Aorta (tissue), 5 donors: ENCODE results near the gene CYP2A13. TPM values are rescaled to one million over a fixed set of nuclear protein-coding genes. Genes with fewer than 3 reads are reported as not detected.
"Not testable (repeated sequence)": the region's sequence is repeated elsewhere in the genome, so short reads cannot be mapped to it uniquely, and the experiment has no call there.

Experiments used
- ATAC-seq: fragments of 200-7000 bp; cut with Tn5 transposase; one replicate; pipeline ENCODE4 v1.9.1; 2022; ENCODE audit warnings: moderate library complexity; ENCODE audit not compliant: low FRiP score
- DNase-seq, 2 donors: peaks; one replicate each; pipeline ENCODE4 v3.0.0-alpha.2; 2020
- H3K27ac ChIP-seq, 2 donors: one replicate each; pipeline ENCODE4 v1.5.1; 2013; ENCODE audit warnings: low read length in 2 of 2, mild to moderate bottlenecking in 2 of 2, moderate library complexity in 2 of 2, control low read depth in 1 of 2, inconsistent platforms in 1 of 2, low read depth in 1 of 2
- H3K27me3 ChIP-seq, 2 donors: one replicate each; pipeline ENCODE4 v1.6.1; 2013; ENCODE audit warnings: control low read depth in 1 of 2, low read length in 1 of 2, mild to moderate bottlenecking in 1 of 2, moderate library complexity in 1 of 2; ENCODE audit not compliant: insufficient read depth in 2 of 2, control insufficient read depth in 1 of 2
- H3K36me3 ChIP-seq, 2 donors: one replicate each; pipeline ENCODE4 v1.6.1; 2013; ENCODE audit warnings: control low read depth in 1 of 2, low read length in 1 of 2, mild to moderate bottlenecking in 1 of 2; ENCODE audit not compliant: insufficient read depth in 2 of 2, control insufficient read depth in 1 of 2
- H3K4me1 ChIP-seq, 2 donors: one replicate each; pipeline ENCODE4 v1.6.1; 2013; ENCODE audit warnings: low read length in 2 of 2, control low read depth in 1 of 2, mild to moderate bottlenecking in 1 of 2, moderate library complexity in 1 of 2; ENCODE audit not compliant: insufficient read depth in 2 of 2, control insufficient read depth in 1 of 2
- H3K4me3 ChIP-seq, 2 donors: one replicate each; pipeline ENCODE4 v1.5.1; 2013; ENCODE audit warnings: low read length in 2 of 2, control low read depth in 1 of 2, mild to moderate bottlenecking in 1 of 2
- H3K9me3 ChIP-seq: one replicate; pipeline ENCODE4 v1.6.1; 2013; ENCODE audit warnings: mild to moderate bottlenecking, low read length; ENCODE audit not compliant: control insufficient read depth
- WGBS, 2 donors: extraction: QIAGEN DNeasy Blood & Tissue Kit; methylation state at CpG; one replicate each; pipeline ENCODE4 v1.1.7; 2013; 5-methylcytosine and 5-hydroxymethylcytosine counted together
- intact Hi-C, 2 donors: fragments of 100-400 bp; cut with DNase I; formaldehyde crosslinking; loops; one replicate each; pipeline versions ENCODE4 v1.14.2 to v1.15.0; 2022
- polyA plus RNA-seq, 2 donors: library from polyadenylated mRNA; stranded (reverse); fragments of 200-250 nt; gene quantifications; one replicate each; pipeline ENCODE4 v1.2.3, GENCODE V29; 2013
- total RNA-seq, 2 donors: library from RNA; stranded (reverse); fragmentation: NEBNext Ultra II Directional; extraction: Animal tissue kit (Norgen Biotek cat#: 25700); gene quantifications; one replicate each; pipeline ENCODE4 v1.2.1, GENCODE V29; 2021
- donor health status: healthy with polysubstance abuse.
- donor health status: Bipolar disorder and iron deficiency.
- donor health status: DM: no; HTN: no; CAD: no.
- donor health status: DM: no; HTN: no; CAD: no.
- donor health status: DM: yes; HTN: yes; CAD: no.

The CYP2A13 gene
- total and polyA plus RNA-seq, 4 donors, result not detected

DNA sequence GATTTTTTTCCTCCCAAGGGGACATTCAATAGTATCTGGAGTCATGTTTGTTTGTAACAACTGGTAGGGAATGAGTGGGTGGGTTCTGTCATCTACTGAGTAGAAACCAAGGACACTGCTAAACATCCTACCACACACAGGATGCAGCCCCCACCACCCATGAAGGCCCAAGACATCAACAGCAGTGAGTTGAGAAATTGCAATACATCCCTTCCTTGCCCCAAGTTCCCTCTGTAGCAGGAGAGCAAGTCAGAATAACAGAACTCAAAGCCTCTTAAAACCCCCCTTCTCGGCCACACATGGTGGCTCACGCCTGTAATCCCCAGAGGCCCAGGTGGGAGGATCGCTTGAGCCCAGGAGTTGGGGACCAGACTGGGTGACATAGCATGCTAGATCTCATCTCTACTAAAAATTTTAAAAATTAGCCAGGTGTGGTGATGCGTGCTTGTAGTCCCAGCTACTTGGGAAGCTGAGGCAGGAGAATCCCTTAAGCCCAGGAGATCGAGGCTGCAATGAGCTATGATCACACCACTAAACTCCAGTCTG, 23.6 kb downstream of the CYP2A13 start:
- 87 to 89% methylated on average over 5 of the region's 5 CpGs for WGBS, 2 donors

DNA sequence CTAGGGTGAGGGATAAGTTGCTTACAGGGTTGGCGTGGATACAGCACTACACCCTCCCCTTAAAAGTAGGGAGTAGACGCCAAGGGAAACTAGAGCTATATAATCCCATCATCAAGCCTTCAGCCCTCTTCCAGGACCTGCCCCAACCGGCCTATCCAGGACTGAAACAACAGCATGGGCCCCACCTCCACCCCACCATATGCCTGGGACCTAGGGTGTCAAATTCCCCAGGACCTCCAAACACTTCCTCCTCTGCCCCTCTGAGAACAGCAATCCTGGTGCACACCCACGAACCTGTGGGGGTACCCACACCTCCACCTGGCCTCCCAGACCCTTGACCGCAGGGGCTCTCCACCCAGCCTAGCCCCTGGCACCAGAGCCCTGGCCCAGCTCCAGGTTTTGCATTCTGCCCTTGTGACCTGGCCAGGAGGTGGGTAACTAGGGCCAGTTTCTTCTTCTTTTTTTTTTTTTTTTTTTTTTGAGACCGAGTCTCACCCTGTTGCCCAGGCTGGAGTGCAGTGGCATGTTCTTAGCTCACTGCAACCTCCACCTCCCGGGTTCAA, 24.6 kb downstream of the CYP2A13 start:
- no peak for ATAC-seq

More for the DNA sequence above, 23.6 kb downstream of the CYP2A13 start:
- intact Hi-C loops, result no loop called here
- peaks cover 0 to 2% of the 10 kb centered on the region in 2 donors for H3K27me3 ChIP-seq
- no peaks in the 10 kb centered on the region for H3K4me1 ChIP-seq
- no peak for DNase-seq
- no peak overlapping the region for H3K4me3 ChIP-seq
- no peak overlapping the region for H3K27ac ChIP-seq
- no peaks in the 10 kb centered on the region for H3K36me3 ChIP-seq
- ATAC-seq, result no peak
- H3K9me3 ChIP-seq, result peaks cover 2% of the 10 kb centered on the region

DNA sequence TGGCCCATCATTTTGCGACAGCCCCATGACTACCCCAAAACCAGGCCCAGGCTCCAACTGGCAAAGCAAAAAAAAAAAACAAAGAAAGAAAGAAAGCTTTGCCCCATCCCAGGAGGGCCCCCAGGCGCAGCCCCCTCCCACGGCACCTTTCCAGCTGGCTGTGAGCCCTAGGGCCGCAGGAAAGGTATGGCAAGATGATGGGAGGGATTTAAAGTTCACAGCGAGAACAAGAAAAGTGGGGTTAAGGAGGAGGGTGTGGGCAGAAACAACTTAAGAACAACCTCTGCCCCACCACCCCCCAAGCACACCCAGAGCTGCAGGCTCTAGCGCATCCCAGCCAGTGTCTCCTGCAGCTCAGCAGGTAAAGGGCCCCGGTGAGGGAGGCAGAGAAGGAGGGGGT, 25.9 kb downstream of the CYP2A13 start, which contains the start of gene CYP2F1:
TSS of gene CYP2F1 (plus strand) at position 301 of the 400 bp plus-strand sequence. CDS start 1,757 bp downstream, outside the sequence.
- H3K9me3 ChIP-seq, result peaks cover 2% of the 10 kb centered on the region
- no peak within 1 kb of the TSS for H3K4me3 ChIP-seq
- ATAC-seq, result no peak
- H3K36me3 ChIP-seq, result no peaks in the 10 kb centered on the region
- no peak for DNase-seq
- 62 to 64% methylated on average over 7 of the region's 7 CpGs for WGBS, 2 donors
- H3K27me3 ChIP-seq, result peaks cover 0 to 2% of the 10 kb centered on the region in 2 donors
- H3K4me1 ChIP-seq, result no peaks in the 10 kb centered on the region
- intact Hi-C loops, result no loop called here
- H3K27ac ChIP-seq, result no peak within 1 kb of the TSS

More for the DNA sequence above, 24.6 kb downstream of the CYP2A13 start:
- 69 to 76% methylated on average over 7 of the region's 7 CpGs for WGBS, 2 donors
- H3K36me3 ChIP-seq, result no peaks in the 10 kb centered on the region
- peaks cover 0 to 2% of the 10 kb centered on the region in 2 donors for H3K27me3 ChIP-seq
- H3K9me3 ChIP-seq, result peaks cover 2% of the 10 kb centered on the region
- DNase-seq, result peak in 1 of 2 donors; percentile 20
- H3K27ac ChIP-seq, result no peak overlapping the region
- H3K4me1 ChIP-seq, result no peaks in the 10 kb centered on the region
- no peak overlapping the region for H3K4me3 ChIP-seq
- intact Hi-C loops, result no loop called here

DNA sequence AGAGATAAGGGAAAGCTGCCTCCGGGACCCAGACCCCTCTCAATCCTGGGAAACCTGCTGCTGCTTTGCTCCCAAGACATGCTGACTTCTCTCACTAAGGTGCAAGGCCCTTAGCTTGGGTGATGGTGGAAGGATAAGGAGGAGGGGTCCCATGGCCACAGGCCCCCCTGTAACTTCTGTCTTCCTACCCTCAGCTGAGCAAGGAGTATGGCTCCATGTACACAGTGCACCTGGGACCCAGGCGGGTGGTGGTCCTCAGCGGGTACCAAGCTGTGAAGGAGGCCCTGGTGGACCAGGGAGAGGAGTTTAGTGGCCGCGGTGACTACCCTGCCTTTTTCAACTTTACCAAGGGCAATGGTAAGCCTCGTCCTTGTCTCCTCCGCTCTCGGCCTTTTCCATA, 28.0 kb downstream of the CYP2A13 start:
- H3K27me3 ChIP-seq, result peaks cover 0 to 2% of the 10 kb centered on the region in 2 donors
- H3K36me3 ChIP-seq, result no peaks in the 10 kb centered on the region
- ATAC-seq (no peak), DNase-seq (no peak)
- H3K27ac ChIP-seq, result no peak overlapping the region
- H3K9me3 ChIP-seq, result peaks cover 2% of the 10 kb centered on the region
- WGBS, 2 donors, result 78 to 84% methylated on average over 8 of the region's 8 CpGs
- no peak overlapping the region for H3K4me3 ChIP-seq
- H3K4me1 ChIP-seq, result no peaks in the 10 kb centered on the region
- intact Hi-C loops, result no loop called here

DNA sequence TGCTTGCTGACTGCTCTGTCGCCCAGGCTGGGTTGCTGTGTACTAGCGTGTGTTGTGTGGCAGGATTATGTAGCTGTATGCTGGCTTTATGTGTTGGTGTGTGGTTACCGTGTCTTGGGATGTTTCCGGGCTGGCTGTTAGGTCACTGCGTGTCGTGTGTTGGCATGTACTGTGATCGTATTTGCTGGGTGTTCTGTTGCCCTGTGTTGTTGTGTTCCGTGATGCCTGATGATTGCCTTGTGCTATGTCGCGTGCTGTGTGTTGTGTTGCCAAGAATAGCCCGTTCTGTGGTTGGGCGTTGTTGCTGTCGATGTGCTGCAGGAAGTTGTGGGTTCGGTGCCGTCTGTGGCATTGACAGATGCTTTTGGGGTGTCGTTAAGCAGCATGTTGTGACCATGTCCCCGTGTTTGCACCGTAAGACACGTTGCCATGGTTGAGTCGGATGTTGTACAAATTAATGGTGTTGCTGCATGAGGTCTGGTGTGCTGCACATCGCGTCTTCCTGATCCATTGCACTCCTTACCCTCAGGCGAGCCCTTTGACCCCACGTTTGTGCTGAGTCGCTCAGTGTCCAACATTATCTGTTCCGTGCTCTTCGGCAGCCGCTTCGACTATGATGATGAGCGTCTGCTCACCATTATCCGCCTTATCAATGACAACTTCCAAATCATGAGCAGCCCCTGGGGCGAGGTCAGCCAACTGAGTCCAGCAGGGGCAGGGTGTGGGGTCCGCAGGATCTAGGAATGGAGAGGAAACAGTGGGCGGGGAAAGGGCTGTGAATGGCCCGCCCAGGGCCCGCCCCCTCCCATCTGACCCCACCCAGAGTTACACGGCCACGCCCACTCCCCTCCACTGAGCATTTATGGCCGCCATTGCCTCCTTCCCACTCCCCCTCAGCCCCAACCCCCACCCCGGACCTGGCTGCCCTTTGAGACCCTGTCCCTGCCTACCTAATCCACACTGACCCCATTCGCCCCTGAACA, 33.0 kb downstream of the CYP2A13 start:
- H3K27ac ChIP-seq, H3K36me3 ChIP-seq, H3K4me3 ChIP-seq, H3K9me3 ChIP-seq, intact Hi-C loops, DNase-seq, H3K27me3 ChIP-seq, H3K4me1 ChIP-seq: not testable (repeated sequence)
- peak; percentile 7 for ATAC-seq
- WGBS, 2 donors, result 83 to 89% methylated on average over 37 to 38 of the region's 41 CpGs

DNA sequence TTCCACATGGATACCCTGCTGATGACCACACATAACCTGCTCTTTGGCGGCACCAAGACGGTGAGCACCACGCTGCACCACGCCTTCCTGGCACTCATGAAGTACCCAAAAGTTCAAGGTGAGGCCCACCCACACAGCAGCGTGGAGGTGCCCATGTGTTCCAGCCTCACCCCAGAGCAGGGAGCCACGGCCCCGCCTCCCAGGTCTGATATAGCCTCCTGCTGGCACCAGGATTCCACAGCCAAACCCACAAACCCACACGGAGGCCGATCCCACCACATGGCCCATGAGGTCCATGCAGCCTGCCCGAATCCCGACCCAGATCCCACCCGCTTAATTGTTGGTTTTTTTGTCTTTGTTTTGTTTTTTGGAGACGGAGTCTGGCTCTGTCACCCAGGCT, 34.6 kb downstream of the CYP2A13 start:
- WGBS, 2 donors, result 92 to 93% methylated on average over 13 of the region's 13 CpGs
- H3K27ac ChIP-seq, ATAC-seq, H3K27me3 ChIP-seq, H3K9me3 ChIP-seq, H3K36me3 ChIP-seq, H3K4me3 ChIP-seq, intact Hi-C loops, H3K4me1 ChIP-seq: not testable (repeated sequence)
- DNase-seq, result peak in 1 of 2 donors; percentile 59

DNA sequence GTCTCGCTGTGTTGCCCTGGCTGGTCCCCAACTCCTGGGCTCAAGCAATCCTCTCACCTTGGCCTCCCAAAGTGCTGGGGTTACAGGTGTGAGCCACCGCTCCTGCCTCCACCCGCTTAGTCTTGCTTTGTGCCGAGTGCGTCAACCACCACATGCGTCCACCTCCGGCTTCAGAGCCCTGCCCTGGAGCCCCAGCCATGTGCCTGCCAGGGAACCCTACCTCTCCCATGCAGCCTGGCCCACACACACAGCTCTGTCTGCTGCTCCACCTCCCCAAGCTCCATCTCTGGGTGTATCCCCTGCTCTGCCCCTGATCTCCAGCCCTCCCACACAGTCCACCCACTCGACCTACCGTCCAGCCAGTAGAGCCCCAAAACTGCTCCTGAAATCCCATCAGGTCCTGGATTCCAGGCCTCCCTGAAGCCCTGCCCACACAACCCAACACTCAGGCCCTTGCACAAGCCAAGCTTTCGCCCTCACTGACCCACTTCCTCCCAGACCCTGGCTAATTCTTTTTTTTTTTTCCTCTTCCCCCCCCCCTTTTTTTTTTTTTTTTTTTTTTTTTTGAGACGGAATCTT, 35.6 kb downstream of the CYP2A13 start:
- Histone ChIP-seq H3K4me3 (no peak overlapping the region), H3K9me3 (no peaks in the 10 kb centered on the region), H3K4me1 (no peaks in the 10 kb centered on the region), H3K27me3 (no peaks in the 10 kb centered on the region), H3K27ac (no peak overlapping the region), H3K36me3 (no peaks in the 10 kb centered on the region)
- 86 to 89% methylated on average over 11 of the region's 11 CpGs for WGBS, 2 donors
- no peak for ATAC-seq
- peak in 1 of 2 donors; percentile 60 for DNase-seq
- intact Hi-C loops, result no loop called here

DNA sequence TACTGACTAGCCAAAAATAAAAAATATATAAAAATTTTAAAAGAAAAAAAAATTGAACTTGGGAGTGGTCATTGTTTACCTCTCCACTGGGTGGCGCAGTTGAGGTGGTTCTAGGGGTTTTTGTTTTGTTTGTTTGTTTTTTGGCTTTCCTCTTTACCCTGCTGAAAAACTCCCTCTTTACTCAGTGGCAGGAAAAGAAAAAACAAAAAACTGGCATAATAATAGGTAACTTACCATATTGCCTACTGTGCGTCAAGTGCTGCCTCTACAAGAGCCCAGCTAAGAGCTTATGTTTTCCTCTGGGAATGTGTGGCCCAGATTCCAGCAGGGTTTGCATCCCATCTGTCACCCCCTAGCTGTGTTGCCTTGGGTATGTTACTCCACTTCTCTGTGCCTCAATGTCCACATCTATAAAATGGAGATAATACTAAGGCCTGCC, 38.5 kb downstream of the CYP2A13 start:
- H3K27ac ChIP-seq, intact Hi-C loops: not testable (repeated sequence)
- 48 to 50% methylated on average over 2 of the region's 2 CpGs for WGBS, 2 donors

More for the DNA sequence above, 38.5 kb downstream of the CYP2A13 start:
- H3K4me1 ChIP-seq, H3K4me3 ChIP-seq, H3K9me3 ChIP-seq, ATAC-seq, H3K36me3 ChIP-seq, H3K27me3 ChIP-seq: not testable (repeated sequence)
- peak in 1 of 2 donors; percentile 17 for DNase-seq
